Peyer's patch (tissue), 4 donors: Measurements from ENCODE around the gene PRELID2. TPM values are rescaled to one million over a fixed set of nuclear protein-coding genes. Genes with fewer than 3 reads are reported as not detected.
"Not testable (repeated sequence)": the region's sequence is repeated elsewhere in the genome, so short reads cannot be mapped to it uniquely, and the experiment has no call there.

ENCODE experiments used
- DNase-seq, 3 donors: peaks; one replicate each; pipeline ENCODE4 v3.0.0-alpha.2; 2017 to 2019
- H3K27ac ChIP-seq, 4 donors: fragments of 200-600 bp; sonication (generic); one replicate each; pipeline ENCODE4 v1.5.1; 2016 to 2019
- H3K27me3 ChIP-seq, 2 donors: fragments of 200-600 bp; sonication (generic); one replicate each; pipeline ENCODE4 v1.5.1; 2019
- H3K36me3 ChIP-seq, 3 donors: fragments of 200-600 bp; sonication (generic); one replicate each; pipeline ENCODE4 v1.5.1; 2016 to 2019
- H3K4me1 ChIP-seq, 4 donors: fragments of 200-600 bp; sonication (generic); one replicate each; pipeline ENCODE4 v1.5.1; 2016 to 2019
- H3K4me3 ChIP-seq, 4 donors: fragments of 200-600 bp; sonication (generic); 1 replicate in 3 of 4; 2 replicates in 1 of 4; pipeline ENCODE4 v1.5.1; 2016 to 2019; ENCODE audit warnings: mild to moderate bottlenecking in 1 of 4
- H3K9me3 ChIP-seq, 4 donors: fragments of 200-600 bp; sonication (generic); one replicate each; pipeline ENCODE4 v1.5.1; 2016 to 2019; ENCODE audit warnings: mild to moderate bottlenecking in 1 of 4
- CTCF ChIP-seq, 6 experiments: fragments of 450-650 bp in 4 of 6; fragments of 200-600 bp in 2 of 6; sonication (generic) in 1 of 6; IDR thresholded peaks; one replicate each; pipeline ENCODE4 v1.5.1; 2017 to 2019; ENCODE audit warnings: antibody characterized with exemption in 6 of 6, mild to moderate bottlenecking in 3 of 6, moderate library complexity in 1 of 6
- POLR2A ChIP-seq, 2 donors: fragments of 450-650 bp; IDR thresholded peaks; one replicate each; pipeline ENCODE4 v1.5.1; 2017; ENCODE audit warnings: antibody characterized with exemption in 2 of 2, mild to moderate bottlenecking in 2 of 2, moderate library complexity in 2 of 2
- total RNA-seq, 4 donors: library from RNA; depleted of rRNA; stranded (reverse); fragments of >200 nt; gene quantifications; one replicate each; pipeline ENCODE4 v1.1.0, GENCODE V29; 2016

Gene PRELID2
- total RNA-seq, 4 donors from 2014 or later = 81.7 to 194 (median 104) TPM

DNA sequence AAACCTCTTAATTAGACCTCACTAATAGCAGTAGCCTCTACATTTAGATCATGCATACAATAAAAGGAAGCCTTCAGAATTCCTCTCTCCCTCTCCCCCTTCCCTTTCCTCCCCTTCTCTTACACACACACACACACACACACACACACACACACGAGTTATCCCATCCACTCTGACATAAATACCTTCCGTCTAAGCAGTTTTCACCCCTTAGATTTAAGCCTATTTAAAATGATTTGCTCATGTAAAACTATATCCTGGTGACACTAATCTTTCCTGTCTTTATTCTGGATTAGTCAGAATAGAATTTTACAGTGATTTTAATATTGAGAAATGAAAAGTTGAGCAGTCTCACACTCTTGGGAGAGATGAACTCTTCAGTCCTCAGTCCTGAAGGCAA, 35.0 kb downstream of the PRELID2 start:
- Histone ChIP-seq H3K4me1 (no peaks in the 10 kb centered on the region), H3K4me3 (no peak overlapping the region), H3K27me3 (no peaks in the 10 kb centered on the region), H3K9me3 (no peaks in the 10 kb centered on the region), H3K36me3 (peaks cover 0 to 24% (median 0%) of the 10 kb centered on the region in 3 donors), H3K27ac (no peak overlapping the region)
- TF ChIP-seq CTCF (IDR thresholded peaks at IDR 0.05) = no peak
- no peak for TF ChIP-seq POLR2A (IDR thresholded peaks at IDR 0.05)
- DNase-seq = no peak

DNA sequence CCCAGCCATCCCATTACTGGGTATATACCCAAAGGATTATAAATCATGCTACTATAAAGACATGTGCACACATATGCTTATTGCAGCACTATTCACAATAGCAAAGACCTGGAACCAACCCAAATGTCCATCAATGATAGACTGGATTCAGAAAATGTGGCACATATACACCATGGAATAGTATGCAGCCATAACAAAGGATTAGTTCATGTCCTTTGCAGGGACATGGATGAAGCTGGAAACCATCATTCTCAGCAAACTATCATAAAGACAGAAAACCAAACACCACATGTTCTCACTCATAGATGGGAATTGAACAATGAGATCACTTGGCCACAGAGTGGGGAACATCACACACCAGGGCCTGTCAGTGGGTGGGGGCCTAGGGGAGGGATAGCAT, 36.6 kb downstream of the PRELID2 start:
- H3K4me1 ChIP-seq, H3K9me3 ChIP-seq, H3K4me3 ChIP-seq, H3K27ac ChIP-seq, DNase-seq, H3K27me3 ChIP-seq: not testable (repeated sequence)
- H3K36me3 ChIP-seq = peaks cover 0 to 23% (median 0%) of the 10 kb centered on the region in 3 donors

- no peaks in the 10 kb centered on the region for H3K4me1 ChIP-seq
- no peak for DNase-seq
- H3K36me3 ChIP-seq = peaks cover 0 to 23% (median 0%) of the 10 kb centered on the region in 3 donors
- H3K9me3 ChIP-seq = no peaks in the 10 kb centered on the region
- no peak overlapping the region for H3K4me3 ChIP-seq
- H3K27me3 ChIP-seq = no peaks in the 10 kb centered on the region
- TF ChIP-seq CTCF (IDR thresholded peaks at IDR 0.05) (no peak), POLR2A (IDR thresholded peaks at IDR 0.05) (no peak)
- no peak overlapping the region for H3K27ac ChIP-seq
Measured at GRCh38 chr5:145797336-145797735, 37.8 kb downstream of the PRELID2 start.

- no peak overlapping the region for H3K4me3 ChIP-seq
- DNase-seq = no peak
- no peaks in the 10 kb centered on the region for H3K27me3 ChIP-seq
- no peaks in the 10 kb centered on the region for H3K4me1 ChIP-seq
- H3K9me3 ChIP-seq = no peaks in the 10 kb centered on the region
- peaks cover 0 to 23% (median 0%) of the 10 kb centered on the region in 3 donors for H3K36me3 ChIP-seq
- H3K27ac ChIP-seq = no peak overlapping the region
- no peak for TF ChIP-seq CTCF (IDR thresholded peaks at IDR 0.05)
- TF ChIP-seq POLR2A (IDR thresholded peaks at IDR 0.05) = no peak
Measured at GRCh38 chr5:145796318-145796717, 38.8 kb downstream of the PRELID2 start.

GRCh38 chr5:145793574-145793973, 41.6 kb downstream of the PRELID2 start:
- no peak for DNase-seq
- no peaks in the 10 kb centered on the region for H3K9me3 ChIP-seq
- TF ChIP-seq POLR2A (IDR thresholded peaks at IDR 0.05) = no peak
- no peak for TF ChIP-seq CTCF (IDR thresholded peaks at IDR 0.05)
- H3K27me3 ChIP-seq = no peaks in the 10 kb centered on the region
- no peak overlapping the region for H3K27ac ChIP-seq
- no peaks in the 10 kb centered on the region for H3K4me1 ChIP-seq
- H3K36me3 ChIP-seq = peaks cover 0 to 17% (median 0%) of the 10 kb centered on the region in 3 donors
- H3K4me3 ChIP-seq = no peak overlapping the region

GRCh38 chr5:145792840-145793239, 42.3 kb downstream of the PRELID2 start:
- no peak for DNase-seq
- TF ChIP-seq POLR2A (IDR thresholded peaks at IDR 0.05) (no peak), CTCF (IDR thresholded peaks at IDR 0.05) (no peak)
- H3K9me3 ChIP-seq = no peaks in the 10 kb centered on the region
- H3K27me3 ChIP-seq = no peaks in the 10 kb centered on the region
- H3K27ac ChIP-seq = no peak overlapping the region
- H3K36me3 ChIP-seq = peaks cover 0 to 14% (median 0%) of the 10 kb centered on the region in 3 donors
- no peaks in the 10 kb centered on the region for H3K4me1 ChIP-seq
- no peak overlapping the region for H3K4me3 ChIP-seq
